ENCODE results near the gene CD300LG.

CD300LG gene

GRCh38 chr17:43810823-43811222 lies 36.2 kb upstream of the CD300LG start:
- TF ChIP-seq EZH2phosphoT487 (conservative IDR thresholded peaks at IDR 0.05; ENCODE audit: low read length) (no peak), CTCF (IDR thresholded peaks at IDR 0.05; ENCODE audit: insufficient read depth, low read length, poor library complexity, severe bottlenecking) (no peak)
- no peak overlapping the region for H3K4me2 ChIP-seq (ENCODE audit: low read depth, low read length, poor library complexity, severe bottlenecking)

GRCh38 chr17:43812396-43813265 lies 34.3 kb upstream of the CD300LG start:
- H3K9ac ChIP-seq (ENCODE audit: low read length) = no peak overlapping the region
- H3K4me2 ChIP-seq (ENCODE audit: low read depth, low read length, poor library complexity, severe bottlenecking) = no peak overlapping the region
- no peaks in the 10 kb centered on the region for H3F3A ChIP-seq (ENCODE audit: insufficient read depth)
- H3K9me3 ChIP-seq (ENCODE audit: insufficient read depth, low read length) = no peaks in the 10 kb centered on the region
- no peaks in the 10 kb centered on the region for H3K36me3 ChIP-seq (ENCODE audit: low read length)
- TF ChIP-seq EZH2phosphoT487 (conservative IDR thresholded peaks at IDR 0.05; ENCODE audit: low read length) (no peak), CTCF (IDR thresholded peaks at IDR 0.05; ENCODE audit: insufficient read depth, low read length, poor library complexity, severe bottlenecking) (no peak)
- H3K27ac ChIP-seq (ENCODE audit: low read depth, low read length) = no peak overlapping the region
- no peaks in the 10 kb centered on the region for H3K27me3 ChIP-seq (ENCODE audit: low read length)
- no peaks in the 10 kb centered on the region for H3K9me2 ChIP-seq (replicated peaks; ENCODE audit: insufficient read depth, low read length)
- H2AFZ ChIP-seq (ENCODE audit: low read depth, low read length, severe bottlenecking) = no peak overlapping the region
- no peaks in the 10 kb centered on the region for H4K20me1 ChIP-seq (ENCODE audit: low read depth, low read length)
- no peak overlapping the region for H3K4me3 ChIP-seq (ENCODE audit: insufficient read depth, low read length, poor library complexity, severe bottlenecking)
- H3K79me2 ChIP-seq (ENCODE audit: insufficient read depth, low read length) = no peaks in the 10 kb centered on the region

More at GRCh38 chr17:43810823-43811222, 36.2 kb upstream of the CD300LG start:
- Histone ChIP-seq H3K9me2 (replicated peaks; ENCODE audit: insufficient read depth, low read length) (no peaks in the 10 kb centered on the region), H3K27me3 (ENCODE audit: low read length) (no peaks in the 10 kb centered on the region), H3K27ac (ENCODE audit: low read depth, low read length) (no peak overlapping the region), H3K79me2 (ENCODE audit: insufficient read depth, low read length) (no peaks in the 10 kb centered on the region), H3F3A (ENCODE audit: insufficient read depth) (no peaks in the 10 kb centered on the region), H2AFZ (ENCODE audit: low read depth, low read length, severe bottlenecking) (no peak overlapping the region), H3K9ac (ENCODE audit: low read length) (no peak overlapping the region), H3K9me3 (ENCODE audit: insufficient read depth, low read length) (no peaks in the 10 kb centered on the region), H3K36me3 (ENCODE audit: low read length) (no peaks in the 10 kb centered on the region), H4K20me1 (ENCODE audit: low read depth, low read length) (no peaks in the 10 kb centered on the region), H3K4me3 (ENCODE audit: insufficient read depth, low read length, poor library complexity, severe bottlenecking) (no peak overlapping the region)

GRCh38 chr17:43813386-43813785 lies 33.6 kb upstream of the CD300LG start:
- Histone ChIP-seq H3K9ac (ENCODE audit: low read length) (no peak overlapping the region), H3K36me3 (ENCODE audit: low read length) (no peaks in the 10 kb centered on the region), H3K4me3 (ENCODE audit: insufficient read depth, low read length, poor library complexity, severe bottlenecking) (no peak overlapping the region), H3K4me2 (ENCODE audit: low read depth, low read length, poor library complexity, severe bottlenecking) (no peak overlapping the region), H3K27ac (ENCODE audit: low read depth, low read length) (no peak overlapping the region), H3K79me2 (ENCODE audit: insufficient read depth, low read length) (no peaks in the 10 kb centered on the region), H3K9me2 (replicated peaks; ENCODE audit: insufficient read depth, low read length) (no peaks in the 10 kb centered on the region), H3K9me3 (ENCODE audit: insufficient read depth, low read length) (no peaks in the 10 kb centered on the region), H3K27me3 (ENCODE audit: low read length) (no peaks in the 10 kb centered on the region), H4K20me1 (ENCODE audit: low read depth, low read length) (no peaks in the 10 kb centered on the region), H2AFZ (ENCODE audit: low read depth, low read length, severe bottlenecking) (no peak overlapping the region), H3F3A (ENCODE audit: insufficient read depth) (no peaks in the 10 kb centered on the region)
- TF ChIP-seq CTCF (IDR thresholded peaks at IDR 0.05; ENCODE audit: insufficient read depth, low read length, poor library complexity, severe bottlenecking) (no peak), EZH2phosphoT487 (conservative IDR thresholded peaks at IDR 0.05; ENCODE audit: low read length) (no peak)
